Stimulated activated CD4-positive, alpha-beta T cell treated with anti-CD3 and anti-CD28 coated beads, Interleukin-15, amount 100 ng/mL, for 48 hours (primary cell): Measurements from ENCODE around the gene JUN.
A peak's percentile ranks its signal among the peaks of the same experiment; 100 is the strongest.

ENCODE experiments used
- DNase-seq, 2 donors: peaks; one replicate each; pipeline ENCODE4 v3.0.0-alpha.2; 2020; ENCODE audit warnings: low read depth in 2 of 2

Gene JUN

DNA sequence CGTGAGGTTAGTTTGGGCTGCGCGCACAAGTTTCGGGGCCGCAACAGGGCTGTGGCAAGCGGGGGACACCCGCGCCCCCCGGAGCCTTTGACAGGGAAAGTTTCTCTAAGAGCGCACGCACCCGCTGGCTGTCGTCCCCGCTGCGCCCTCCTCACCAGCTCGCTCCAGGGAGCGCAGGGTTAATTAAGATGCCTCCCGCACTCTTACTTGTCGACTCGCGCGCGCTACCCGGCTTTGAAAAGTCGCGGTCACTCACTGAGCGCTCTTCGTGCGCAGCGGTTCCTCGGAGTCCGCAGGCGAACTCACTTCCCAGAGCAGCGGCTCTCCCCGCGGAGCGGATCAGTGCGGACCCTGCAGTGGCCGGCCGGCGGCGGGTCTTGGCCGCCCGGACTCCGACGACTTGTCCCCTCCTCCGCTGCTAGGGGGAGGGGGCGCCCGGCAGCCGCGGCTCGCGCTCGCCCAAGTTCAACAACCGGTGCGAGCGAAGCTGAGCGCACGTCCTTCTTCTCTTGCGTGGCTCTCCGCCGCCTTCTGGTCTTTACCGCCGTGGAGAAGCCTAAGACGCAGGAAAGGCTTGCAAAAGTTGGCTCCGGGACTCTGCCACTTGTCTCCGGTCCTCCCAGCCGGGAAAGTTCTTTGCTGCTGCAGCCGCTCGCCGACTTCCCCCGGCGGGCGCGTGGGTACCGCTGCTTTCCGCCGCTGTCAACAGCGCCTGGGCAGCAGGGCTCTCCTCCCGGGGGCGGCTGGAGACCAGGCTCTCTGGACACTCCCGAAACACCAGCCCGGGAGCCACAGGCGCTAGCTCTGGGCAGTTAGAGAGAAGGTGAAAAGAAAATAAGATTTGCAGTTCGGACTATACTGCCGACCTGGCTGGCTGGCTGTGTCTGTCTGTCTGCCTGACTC lies 506 bp downstream of the JUN start:
- peak; percentile 22 to 31 for DNase-seq

DNA sequence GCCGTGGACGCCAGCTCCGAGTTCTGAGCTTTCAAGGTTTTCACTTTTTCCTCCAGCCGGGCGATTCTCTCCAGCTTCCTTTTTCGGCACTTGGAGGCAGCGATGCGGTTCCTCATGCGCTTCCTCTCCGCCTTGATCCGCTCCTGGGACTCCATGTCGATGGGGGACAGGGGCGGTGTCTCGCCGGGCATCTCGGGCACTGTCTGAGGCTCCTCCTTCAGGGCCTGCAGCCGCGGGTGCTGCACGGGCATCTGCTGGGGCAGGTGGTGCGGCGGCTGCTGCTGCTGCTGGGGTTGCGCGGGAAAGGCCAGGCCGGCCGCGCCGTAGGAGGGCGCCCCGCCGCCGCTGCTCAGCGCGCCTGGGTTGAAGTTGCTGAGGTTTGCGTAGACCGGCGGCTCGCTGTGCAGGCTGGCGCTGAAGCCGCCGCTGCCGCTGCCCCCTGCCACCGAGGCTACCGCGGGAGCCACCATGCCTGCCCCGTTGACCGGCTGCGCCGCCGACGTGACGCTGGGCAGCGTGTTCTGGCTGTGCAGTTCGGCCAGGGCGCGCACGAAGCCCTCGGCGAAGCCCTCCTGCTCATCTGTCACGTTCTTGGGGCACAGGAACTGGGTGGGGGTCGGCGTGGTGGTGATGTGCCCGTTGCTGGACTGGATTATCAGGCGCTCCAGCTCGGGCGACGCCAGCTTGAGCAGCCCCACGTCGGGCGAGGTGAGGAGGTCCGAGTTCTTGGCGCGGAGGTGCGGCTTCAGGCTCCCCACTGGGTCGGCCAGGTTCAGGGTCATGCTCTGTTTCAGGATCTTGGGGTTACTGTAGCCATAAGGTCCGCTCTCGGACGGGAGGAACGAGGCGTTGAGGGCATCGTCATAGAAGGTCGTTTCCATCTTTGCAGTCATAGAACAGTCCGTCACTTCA lies 1.4 kb downstream of the JUN start:
- peak; percentile 32 to 52 for DNase-seq

DNA sequence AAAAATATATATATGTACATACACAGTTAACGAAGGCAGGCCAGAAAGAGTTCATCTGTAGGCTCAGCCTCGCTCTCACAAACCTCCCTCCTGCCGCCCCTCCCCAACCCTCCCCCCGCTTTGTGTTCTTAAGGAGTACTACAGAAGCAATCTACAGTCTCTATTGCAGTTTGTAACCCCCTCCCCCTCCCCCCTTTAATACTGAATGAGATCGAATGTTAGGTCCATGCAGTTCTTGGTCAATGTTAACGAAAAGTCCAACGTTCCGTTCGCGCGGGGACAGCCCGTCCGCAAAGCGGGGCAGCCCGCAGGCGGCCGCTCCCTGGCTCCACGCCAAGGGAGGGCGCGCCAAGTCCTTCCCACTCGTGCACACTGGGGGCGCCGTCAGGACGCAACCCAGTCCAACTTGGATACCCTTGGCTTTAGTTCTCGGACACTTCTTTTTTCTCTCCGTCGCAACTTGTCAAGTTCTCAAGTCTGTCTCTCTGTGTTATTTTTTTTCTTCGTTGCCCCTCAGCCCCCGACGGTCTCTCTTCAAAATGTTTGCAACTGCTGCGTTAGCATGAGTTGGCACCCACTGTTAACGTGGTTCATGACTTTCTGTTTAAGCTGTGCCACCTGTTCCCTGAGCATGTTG lies 2.2 kb downstream of the JUN start:
- DNase-seq: peak in 1 of 2 donors; percentile 22

DNA sequence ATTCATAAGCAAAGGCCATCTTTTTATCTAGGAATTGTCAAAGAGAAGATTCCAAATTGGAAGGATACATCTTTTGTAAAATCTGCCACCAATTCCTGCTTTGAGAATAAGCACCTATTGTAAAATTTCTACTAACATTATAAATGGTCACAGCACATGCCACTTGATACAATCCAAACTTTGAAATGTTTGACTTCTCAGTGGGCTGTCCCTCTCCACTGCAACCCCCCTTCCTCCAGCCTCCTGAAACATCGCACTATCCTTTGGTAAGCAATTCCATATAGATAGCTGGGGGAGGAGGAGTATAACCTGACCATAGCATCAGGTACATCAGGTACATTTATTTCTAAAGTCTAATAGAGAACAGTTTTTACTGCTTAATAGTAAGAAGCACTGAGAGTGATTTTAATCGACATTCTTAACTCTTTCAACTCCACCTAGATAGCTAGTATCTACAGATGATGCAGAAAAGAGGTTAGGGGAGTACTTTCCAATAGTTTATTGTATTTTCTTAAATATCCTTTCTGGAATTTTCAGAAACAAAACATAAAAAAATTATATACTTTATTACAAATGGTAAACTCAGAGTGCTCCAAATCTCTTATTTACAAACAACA lies 2.9 kb downstream of the JUN start:
- no peak for DNase-seq

DNA sequence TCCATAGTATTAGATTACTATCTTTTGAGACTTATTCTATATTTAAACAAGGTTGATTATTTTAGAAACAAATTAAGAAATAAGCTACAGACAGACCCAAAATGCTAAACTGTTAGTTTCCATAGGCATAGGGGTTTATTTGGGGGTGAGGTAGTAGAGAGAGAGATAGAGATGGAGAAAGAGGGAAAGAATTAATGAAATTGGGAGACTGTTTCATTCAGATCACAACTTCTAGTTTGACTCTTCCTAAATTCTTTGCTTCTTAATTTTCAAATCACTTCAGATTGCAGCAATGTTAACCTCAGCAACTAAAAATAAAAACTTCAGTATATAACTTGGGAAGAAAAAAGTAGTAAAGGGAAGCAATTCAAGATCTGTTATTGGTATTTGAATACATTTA lies 3.4 kb downstream of the JUN start:
- DNase-seq: no peak

DNA sequence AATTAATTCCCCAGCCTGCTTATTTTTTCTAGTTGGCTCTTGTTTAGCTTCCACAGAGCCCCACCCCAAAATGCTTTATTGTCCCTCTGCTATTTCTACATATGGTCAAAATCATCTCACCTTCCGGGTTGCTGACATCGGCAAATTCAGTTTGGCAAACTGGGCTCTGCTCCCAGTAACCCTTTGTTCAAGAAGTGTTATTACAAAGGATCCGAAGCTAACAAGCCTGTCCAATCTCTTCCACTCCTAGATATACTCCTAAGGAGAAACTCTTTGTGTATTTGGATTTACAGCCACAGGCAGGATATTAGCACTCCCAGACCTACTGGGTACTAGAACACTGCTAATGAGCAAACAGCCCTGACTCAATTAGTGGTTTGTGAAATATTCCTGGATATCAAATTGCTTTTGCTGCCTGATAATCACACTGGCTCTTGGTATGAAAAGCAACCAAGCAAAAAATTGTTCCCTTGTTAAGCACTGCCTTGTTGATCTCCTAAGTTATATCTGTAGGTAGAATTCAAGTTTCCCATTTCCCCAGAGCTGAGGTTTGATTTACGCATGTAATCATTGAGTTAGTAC lies 4.0 kb downstream of the JUN start:
- no peak for DNase-seq

DNA sequence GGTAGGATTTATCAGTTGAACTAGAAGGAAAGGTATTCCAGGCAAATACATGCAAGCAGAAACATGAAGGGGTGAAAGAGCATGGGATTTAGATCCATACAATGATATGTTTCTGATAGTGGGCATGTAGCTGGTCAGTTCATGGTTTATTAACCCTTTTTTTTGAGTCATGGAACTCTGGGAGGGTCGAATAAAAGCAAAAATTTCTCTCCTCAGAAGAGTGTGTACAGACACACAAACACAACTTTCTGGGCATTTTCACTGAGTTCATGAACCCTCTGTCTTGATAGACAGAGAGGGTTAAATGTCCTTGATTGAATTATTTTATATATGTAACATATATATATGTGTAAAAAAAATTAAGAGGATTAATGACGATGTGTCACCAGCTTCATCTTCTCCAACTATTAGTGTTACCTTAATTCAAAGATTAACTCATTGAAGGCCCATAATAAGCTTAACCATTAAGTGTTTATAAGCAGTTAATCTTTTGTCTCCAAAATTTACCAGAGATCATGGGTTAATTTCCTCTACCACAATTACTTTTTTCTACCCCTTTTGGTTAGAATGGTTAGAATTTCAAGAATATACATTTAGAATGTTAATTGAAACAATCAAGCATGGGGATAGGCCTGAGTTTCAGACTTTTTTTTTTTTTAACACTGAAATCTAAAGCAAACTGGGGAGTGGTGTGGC lies 4.6 kb downstream of the JUN start:
- no peak for DNase-seq

DNA sequence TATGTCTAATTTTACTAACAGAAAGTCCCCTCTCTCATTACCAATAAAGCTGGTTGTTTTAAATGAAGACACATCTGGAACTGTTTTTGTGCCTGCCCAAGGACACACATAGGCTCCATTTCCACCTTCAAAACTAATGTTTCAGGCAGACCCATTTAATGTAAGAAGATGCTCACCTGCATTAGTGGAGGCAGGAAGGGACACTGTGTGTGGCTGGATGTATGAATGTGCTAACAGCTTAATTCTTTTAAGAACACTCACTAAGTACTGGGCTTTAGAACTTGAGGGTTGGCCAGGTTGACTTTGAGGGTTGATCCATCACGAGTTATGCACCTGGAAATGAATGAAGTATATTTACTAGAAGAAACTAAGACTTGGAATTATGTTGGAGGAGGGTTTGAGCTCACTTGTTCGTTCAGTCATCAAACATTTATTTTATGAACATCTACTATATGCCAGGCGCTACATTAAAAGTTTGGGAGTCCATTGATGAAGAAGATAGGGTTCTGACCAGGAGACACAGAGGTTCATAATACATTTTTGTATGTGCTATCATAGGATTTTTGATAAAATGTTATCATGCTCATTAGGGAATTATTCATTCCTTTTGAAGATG lies 5.4 kb downstream of the JUN start:
- no peak for DNase-seq

DNA sequence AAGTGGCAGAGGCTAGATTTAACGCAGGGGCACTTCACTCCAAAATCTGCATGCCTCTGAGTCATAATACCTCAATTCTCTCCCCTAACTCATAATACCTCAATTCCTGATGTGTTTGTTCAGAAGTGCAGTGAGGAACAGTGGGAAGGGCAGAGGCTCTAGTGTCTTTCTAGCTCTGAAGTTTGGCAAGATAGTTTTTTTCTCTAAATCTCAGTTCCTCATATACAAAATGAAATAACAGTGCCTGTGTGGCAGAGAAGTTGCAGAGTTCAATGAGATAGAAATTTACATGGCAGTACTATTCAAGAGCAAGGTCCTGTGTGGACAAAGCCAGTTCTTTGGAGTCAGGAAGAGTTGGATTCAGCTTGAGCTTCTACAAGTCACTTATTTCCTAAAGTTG lies 9.8 kb downstream of the JUN start:
- no peak for DNase-seq

DNA sequence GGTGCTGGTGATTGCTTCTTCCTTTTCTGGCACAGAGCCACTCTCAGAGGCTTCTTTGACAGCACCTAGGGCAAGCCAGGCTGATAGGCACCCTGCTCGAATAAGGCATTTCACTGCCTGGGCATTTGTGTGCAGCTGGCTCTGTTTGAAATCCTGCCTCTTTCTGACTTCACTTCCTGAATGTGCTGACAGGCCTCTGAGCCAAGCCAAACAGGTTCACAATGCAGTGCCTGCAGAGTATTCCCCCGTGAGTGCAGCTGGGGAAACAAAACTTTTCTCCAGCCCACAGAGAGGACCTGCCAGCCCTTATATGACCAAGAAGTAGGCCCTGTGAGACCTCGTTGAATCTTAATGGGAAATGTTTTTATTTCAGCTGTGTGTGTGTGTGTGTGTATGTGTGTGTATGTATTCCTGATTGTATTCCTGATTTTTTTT lies 10.4 kb downstream of the JUN start:
- DNase-seq: no peak

DNA sequence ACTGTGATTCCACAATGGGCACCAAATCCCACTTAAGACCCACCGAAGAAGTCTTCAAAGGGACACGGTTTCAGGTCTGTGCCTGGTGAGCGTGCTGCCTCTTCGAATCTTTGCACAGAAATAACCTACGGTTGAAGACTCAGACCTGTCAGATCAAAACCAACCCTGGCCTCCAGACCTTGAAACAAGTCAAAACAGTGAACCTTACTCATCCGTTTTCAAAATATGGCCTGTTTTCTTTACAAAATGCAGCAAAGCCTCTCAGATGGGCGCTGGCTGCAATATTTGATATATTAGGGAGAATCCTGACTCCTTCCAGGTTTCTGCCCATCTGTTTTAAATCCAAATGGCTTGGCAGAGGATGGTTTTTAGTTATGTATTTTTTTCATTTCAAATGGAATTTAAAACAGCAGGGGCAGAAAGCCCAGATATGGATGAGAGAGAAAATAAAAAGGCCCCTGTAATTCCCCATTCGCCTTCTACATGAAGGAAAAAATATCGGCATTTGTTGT lies 14.0 kb downstream of the JUN start:
- no peak for DNase-seq

DNA sequence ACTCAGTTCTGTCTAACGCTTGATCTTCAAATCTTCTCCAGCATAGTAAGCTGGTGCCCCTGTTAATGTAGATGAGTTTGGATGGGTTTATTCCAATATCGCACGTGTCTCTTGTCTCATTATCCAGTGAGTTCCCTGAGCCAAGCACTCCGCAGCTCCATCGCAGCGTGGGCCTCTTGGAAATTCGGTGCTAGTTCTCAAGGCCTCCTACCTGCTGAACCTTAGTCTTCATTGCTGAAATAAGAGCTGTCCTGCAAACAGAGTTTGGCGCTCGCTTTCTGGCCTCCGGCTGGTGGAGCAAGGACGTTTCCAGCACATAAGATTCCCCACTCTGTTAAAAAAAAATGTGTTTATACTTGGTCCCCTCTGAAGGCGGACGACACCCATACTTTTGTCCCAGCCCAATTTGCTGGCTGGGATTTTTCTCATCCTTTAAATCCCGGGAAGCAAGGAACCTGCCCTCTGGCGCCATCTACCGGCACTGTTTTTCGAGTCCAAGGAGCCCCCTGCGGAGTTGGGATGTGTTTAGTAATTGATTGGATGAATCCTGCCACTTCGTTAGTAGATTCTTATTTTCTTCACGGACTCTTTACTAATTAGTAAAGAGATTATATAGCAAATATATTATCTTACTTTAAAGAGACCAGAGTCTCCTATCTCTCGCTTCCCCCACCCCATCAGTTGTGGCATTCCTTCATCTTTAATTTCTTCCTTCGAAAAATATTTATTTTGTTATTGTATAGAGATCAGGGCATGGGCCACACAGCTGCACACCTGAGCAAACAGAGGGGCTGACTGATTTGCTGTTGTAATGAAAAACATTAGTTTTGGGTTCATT lies 14.7 kb downstream of the JUN start:
- peak in 1 of 2 donors; percentile 14 for DNase-seq

DNA sequence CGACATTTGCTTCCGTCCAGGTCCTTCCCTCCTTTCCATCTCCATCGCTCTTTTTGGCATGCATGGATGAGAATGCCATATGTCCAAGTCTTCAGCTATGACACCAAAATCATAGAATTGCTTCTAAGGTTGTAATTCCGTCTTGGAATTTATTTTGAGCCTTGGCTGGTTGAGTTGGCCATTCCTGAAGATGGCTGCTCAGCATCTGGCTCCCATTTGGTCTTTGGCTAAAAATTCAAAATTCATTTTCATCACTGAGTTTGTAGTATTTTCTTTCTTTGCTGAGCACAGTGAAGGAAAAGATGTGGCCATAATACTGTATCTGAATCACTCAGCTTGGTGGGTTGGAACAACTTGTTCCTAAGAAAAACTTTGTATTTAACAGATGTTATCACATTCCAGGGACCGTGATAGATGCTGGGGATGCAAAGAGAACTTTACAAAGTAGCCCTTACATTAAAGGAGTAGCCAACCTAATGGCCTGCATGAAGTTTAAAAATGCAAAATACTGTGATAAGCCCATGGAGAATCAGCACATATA lies 15.6 kb downstream of the JUN start:
- DNase-seq: no peak

DNA sequence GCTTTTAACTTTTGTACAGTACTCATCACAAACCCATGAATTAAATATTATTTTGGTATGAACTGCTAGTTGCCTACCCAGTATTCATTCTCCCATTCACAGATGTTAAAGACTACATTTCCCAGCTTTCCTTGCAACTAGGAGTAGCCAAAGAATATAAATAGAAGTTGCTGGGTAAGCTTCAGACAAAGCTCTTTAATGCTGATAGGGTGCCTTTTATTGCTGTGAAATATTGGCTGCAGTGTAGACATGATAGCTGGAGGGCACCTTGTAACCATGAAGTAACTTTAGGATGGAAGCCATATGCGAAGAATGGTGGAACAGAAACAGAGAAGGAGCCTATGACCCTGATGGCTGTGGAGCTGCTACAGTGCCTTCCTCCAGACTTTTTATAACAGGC lies 16.7 kb downstream of the JUN start:
- DNase-seq: no peak

DNA sequence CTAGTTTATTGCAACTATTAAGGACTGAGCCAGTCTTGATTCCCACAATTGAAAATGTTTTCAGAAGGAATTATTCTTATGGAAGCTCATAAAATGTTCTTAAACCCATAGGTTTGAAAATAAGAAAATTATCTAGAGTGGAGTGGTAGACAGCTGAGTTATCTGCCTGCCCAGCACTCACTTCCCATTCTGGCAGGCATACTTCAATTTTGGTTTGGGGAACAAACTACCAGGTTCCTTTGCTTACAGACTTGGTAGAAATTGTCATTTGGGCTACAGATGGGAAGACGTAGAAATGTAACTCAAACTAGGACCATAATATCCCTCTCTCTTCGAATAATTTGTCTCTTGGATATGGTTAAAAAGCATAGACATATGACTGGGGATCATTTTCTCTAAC lies 18.4 kb downstream of the JUN start:
- DNase-seq: no peak

DNA sequence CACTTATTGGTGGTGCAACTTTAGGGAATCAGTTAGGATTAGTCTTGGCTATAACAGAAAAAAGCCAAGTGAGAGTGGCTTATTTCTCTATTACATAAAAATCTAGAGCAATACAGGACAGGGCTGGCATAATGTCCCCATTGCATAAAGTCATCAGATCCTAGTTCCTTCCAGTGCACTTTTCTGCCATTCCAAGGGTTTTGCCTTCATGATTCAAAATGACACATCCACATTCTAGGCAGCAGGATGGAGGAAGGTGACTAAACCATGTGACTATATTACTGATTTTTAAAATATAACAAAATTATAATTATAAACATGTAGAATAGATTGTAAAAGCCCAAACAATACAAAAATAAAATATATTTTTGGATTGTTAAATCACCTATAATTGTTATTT lies 18.8 kb downstream of the JUN start:
- no peak for DNase-seq

DNA sequence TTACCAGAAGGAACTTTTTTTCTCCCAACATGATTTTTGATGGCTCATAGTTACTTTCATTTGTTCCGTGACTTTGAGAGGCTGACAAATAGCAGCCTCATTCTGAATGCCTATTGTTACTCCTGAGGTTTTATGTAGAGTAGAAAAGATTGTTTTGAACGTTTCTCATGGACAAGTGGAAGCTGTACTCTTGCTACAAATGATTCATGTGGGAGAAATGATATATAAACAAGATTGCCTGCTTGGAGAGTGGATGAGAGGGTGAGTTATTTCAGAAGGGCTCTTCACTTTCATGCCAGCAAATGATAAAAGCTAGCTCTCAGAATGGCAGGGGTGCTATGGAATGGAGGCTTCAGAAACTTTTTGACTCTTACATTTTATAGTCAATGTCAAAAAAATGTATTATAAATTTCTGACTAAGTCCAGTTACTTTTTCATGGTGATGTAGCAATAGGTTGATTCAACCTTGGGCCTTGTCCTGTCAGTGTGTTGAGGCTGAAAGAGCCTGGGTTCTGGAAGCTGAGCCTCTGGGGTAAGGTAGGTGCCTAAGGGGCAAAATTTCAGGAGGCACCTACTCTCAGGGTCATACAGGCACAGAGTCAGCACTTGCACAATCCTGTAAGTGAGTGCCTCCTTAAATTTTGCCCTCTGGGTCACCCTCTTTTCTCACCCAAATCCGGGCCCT lies 19.4 kb downstream of the JUN start:
- DNase-seq: no peak

DNA sequence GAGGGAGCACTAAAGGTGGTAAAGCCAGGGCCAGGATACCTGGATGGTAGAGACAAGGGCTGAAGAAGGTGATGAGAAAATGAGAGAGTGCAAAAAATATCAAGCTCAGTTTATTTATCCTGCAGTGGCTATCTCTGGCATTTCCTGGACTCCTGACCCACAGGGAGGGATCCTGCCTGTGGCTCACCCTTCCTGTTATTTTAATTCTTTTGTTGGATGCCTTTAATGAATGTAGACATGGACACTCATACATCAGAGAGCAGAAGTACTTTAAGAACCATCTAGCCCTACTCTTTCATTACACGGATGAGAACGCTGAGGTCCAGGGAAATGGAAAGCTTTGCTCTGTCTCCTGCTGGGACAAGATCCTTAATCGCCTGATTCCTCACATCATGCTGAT lies 20.6 kb downstream of the JUN start:
- DNase-seq: no peak
